GM06990 (cell line): Measurements from ENCODE around the gene PAFAH2.
"Not testable (repeated sequence)": the region's sequence is repeated elsewhere in the genome, so short reads cannot be mapped to it uniquely, and the experiment has no call there.

Experiments used
- DNase-seq: peaks from one replicate; pipeline ENCODE4 v3.0.0-alpha.2; 2011; ENCODE audit not compliant: insufficient read length; ENCODE audit errors: extremely low read depth
- H3K27me3 ChIP-seq: replicated peaks from 2 replicates; pipeline ENCODE4 v1.6.0; 2011; ENCODE audit warnings: low read length; ENCODE audit not compliant: control insufficient read depth, insufficient read depth
- H3K36me3 ChIP-seq: 2 replicates; pipeline ENCODE4 v1.5.1; 2011; ENCODE audit warnings: low read length; ENCODE audit not compliant: control insufficient read depth, insufficient read depth
- H3K4me3 ChIP-seq: replicated peaks from 2 replicates; pipeline ENCODE4 v1.5.1; 2011; ENCODE audit warnings: low read depth, mild to moderate bottlenecking, control low read depth, low read length
- CTCF ChIP-seq: IDR thresholded peaks from 2 replicates; pipeline ENCODE4 v1.5.1; 2011; ENCODE audit warnings: low read length, control low read depth, mild to moderate bottlenecking, inconsistent platforms; ENCODE audit not compliant: insufficient read depth, poor library complexity, severe bottlenecking

The PAFAH2 gene

GRCh38 chr1:25991937-25992688 lies 5.8 kb downstream of the PAFAH2 start:
- DNase-seq: no peak
- peaks cover 4% of the 10 kb centered on the region for H3K36me3 ChIP-seq
- TF ChIP-seq CTCF: no peak
- no peak overlapping the region for H3K4me3 ChIP-seq
- no peaks in the 10 kb centered on the region for H3K27me3 ChIP-seq

DNA sequence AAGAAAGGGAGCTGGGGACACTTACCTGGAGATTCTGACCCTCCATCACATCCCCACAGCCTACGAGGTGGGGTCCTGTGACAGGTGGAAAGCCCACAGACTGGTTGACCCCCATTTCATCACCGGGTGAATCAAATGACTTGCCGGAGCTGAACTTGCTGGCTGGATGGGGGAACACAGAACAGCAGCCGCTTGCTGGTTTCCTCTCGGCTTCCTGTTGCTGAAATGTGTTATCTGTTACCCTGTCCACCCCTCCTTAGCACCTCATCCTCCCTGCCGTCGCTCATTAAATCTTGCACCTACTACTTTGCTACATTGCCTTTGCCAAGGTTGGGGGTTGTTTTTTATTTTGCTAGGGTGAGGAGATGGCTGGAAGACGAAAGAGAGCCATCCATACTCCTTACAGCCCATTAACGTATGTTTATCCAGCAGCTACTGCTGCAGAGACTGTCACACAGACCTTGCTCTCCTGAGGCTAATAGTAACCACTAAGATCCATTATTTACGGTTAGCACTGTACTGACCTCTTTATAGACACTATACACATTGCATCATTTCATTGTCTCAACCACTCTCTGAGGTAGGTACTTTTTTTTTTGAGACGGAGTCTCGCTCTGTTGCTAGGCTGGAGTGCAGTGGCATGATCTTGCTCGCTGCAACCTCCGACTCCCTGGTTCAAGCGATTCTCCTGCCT lies 7.0 kb downstream of the PAFAH2 start:
- H3K27me3 ChIP-seq: no peaks in the 10 kb centered on the region
- no peak for TF ChIP-seq CTCF
- no peak overlapping the region for H3K4me3 ChIP-seq
- H3K36me3 ChIP-seq: peaks cover 6% of the 10 kb centered on the region
- no peak for DNase-seq

DNA sequence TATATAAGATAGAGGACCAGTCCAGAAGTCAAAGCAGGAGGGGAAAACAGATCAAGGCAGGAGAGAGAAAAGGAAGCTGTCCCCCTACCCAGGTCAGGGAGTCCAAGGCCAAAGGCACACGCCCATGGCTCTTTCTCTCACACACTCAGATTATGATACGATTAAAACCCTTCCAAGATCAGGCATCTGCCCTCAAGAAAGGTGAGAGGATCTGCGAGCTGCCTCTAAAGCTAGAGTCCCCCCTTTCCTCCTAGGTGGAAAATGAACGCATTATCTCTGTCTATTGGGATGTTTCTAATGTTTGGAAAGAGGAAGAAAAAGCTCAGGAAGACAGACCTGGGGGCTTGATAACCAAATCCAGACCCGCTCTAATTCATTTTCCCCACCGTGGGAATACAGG lies 7.6 kb downstream of the PAFAH2 start:
- Histone ChIP-seq H3K36me3 (peaks cover 6% of the 10 kb centered on the region), H3K4me3 (no peak overlapping the region), H3K27me3 (no peaks in the 10 kb centered on the region)
- no peak for TF ChIP-seq CTCF
- no peak for DNase-seq

DNA sequence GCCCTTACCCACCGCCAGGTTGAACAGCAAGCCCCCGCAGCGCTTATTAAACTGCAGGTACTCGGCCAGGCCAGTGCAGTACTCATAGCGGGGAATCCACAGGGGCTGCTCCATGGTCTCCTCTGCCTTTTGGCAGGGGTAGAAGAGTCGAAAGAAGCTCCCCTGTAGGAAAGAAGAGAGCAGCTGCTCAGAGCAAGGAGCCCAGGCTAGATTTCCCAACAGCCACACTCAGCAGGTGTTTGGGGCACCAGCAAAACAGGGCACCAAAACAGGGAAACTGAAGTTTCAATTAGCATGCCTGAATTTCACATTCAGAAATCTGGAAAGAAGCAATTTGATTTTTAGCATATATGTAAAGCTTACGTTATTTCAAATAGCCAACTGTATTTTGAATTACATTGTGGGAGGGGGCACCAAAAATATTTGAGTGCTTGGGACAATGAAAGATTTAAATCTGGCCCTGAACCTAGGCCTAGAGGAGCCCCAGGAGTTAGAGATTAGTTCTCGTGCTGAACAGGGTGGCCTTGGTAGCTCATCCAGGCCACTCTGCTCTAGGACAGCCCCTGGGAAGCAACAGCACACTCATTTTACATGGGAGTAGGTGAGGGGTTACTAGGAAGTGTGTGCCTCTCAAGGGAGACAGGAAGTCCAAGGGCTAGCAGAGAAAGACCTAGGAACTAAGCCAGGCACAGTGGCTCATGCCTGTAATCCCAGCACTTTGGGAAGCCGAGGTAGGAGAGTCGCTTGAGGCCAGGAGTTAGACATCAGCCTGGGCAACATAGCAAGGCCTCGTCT lies 8.2 kb downstream of the PAFAH2 start:
- DNase-seq: no peak
- peaks cover 6% of the 10 kb centered on the region for H3K36me3 ChIP-seq
- TF ChIP-seq CTCF: no peak

GRCh38 chr1:25987951-25988350 lies 9.9 kb downstream of the PAFAH2 start:
- DNase-seq: no peak
- Histone ChIP-seq H3K36me3 (peaks cover 8% of the 10 kb centered on the region), H3K4me3 (no peak overlapping the region), H3K27me3 (no peaks in the 10 kb centered on the region)
- TF ChIP-seq CTCF: no peak

More for the DNA sequence above, 8.2 kb downstream of the PAFAH2 start:
- Histone ChIP-seq H3K27me3 (no peaks in the 10 kb centered on the region), H3K4me3 (no peak overlapping the region)

DNA sequence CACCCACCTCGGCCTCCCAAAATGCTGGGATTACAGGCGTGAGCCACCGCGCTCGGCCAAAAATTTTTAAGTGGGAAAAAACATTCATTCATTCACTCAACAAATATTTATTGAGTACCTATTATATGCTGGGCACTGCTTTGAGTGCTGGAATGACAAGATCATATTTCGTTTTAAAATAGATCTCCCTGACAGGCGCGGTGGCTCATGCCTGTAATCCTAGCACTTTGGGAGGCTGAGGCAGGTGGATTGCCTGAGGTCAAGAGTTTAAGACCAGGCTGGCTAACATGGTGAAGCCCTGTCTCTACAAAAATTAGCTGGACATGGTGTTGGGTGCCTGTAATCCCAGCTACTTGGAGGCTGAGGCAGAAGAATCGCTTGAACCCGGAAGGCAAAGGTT lies 11.1 kb downstream of the PAFAH2 start:
- H3K4me3 ChIP-seq, DNase-seq, H3K27me3 ChIP-seq: not testable (repeated sequence)
- H3K36me3 ChIP-seq: peaks cover 11% of the 10 kb centered on the region
